ENCODE results near the gene OLFM1.
"Not testable (repeated sequence)": the region's sequence is repeated elsewhere in the genome, so short reads cannot be mapped to it uniquely, and the experiment has no call there.

Gene OLFM1

GRCh38 chr9:135105211-135105745 is 17.8 kb downstream of the OLFM1 start:
- in situ Hi-C loops (cut with MboI; ENCODE audit: low sequenced_read_pairs) = no loop called here

GRCh38 chr9:135105938-135106491 is 18.5 kb downstream of the OLFM1 start:
- in situ Hi-C loops (cut with MboI; ENCODE audit: low sequenced_read_pairs) = no loop called here

- in situ Hi-C loops (cut with MboI; ENCODE audit: low sequenced_read_pairs) = no loop called here
These were observed 19.2 kb downstream of the OLFM1 start for GRCh38 chr9:135106551-135107270.

- in situ Hi-C loops (cut with MboI; ENCODE audit: low sequenced_read_pairs) = no loop called here
These were observed 20.2 kb downstream of the OLFM1 start for GRCh38 chr9:135107581-135108235.

- in situ Hi-C loops (cut with MboI; ENCODE audit: low sequenced_read_pairs) = no loop called here
These were observed 21.5 kb downstream of the OLFM1 start for GRCh38 chr9:135108831-135109510.

GRCh38 chr9:135109650-135110049 is 22.2 kb downstream of the OLFM1 start:
- in situ Hi-C loops (cut with MboI; ENCODE audit: low sequenced_read_pairs) = no loop called here

GRCh38 chr9:135110416-135110815 is 22.9 kb downstream of the OLFM1 start:
- in situ Hi-C loops (cut with MboI; ENCODE audit: low sequenced_read_pairs) = no loop called here

GRCh38 chr9:135111600-135111999 is 24.1 kb downstream of the OLFM1 start:
- in situ Hi-C loops (cut with MboI; ENCODE audit: low sequenced_read_pairs) = not testable (repeated sequence)

GRCh38 chr9:135116371-135116770 is 28.9 kb downstream of the OLFM1 start:
- in situ Hi-C loops (cut with MboI; ENCODE audit: low sequenced_read_pairs) = no loop called here

- in situ Hi-C loops (cut with MboI; ENCODE audit: low sequenced_read_pairs) = no loop called here
These were observed 29.4 kb downstream of the OLFM1 start for GRCh38 chr9:135116881-135117280.

GRCh38 chr9:135117281-135117680 is 29.8 kb downstream of the OLFM1 start:
- in situ Hi-C loops (cut with MboI; ENCODE audit: low sequenced_read_pairs) = no loop called here

- in situ Hi-C loops (cut with MboI; ENCODE audit: low sequenced_read_pairs) = no loop called here
These were observed 32.1 kb downstream of the OLFM1 start for GRCh38 chr9:135119496-135120064.

- in situ Hi-C loops (cut with MboI; ENCODE audit: low sequenced_read_pairs) = no loop called here
These were observed 32.8 kb downstream of the OLFM1 start for GRCh38 chr9:135120249-135120648.

- in situ Hi-C loops (cut with MboI; ENCODE audit: low sequenced_read_pairs) = no loop called here
These were observed 34.8 kb downstream of the OLFM1 start for GRCh38 chr9:135122316-135122715.

GRCh38 chr9:135123126-135123772 is 35.8 kb downstream of the OLFM1 start:
- in situ Hi-C loops (cut with MboI; ENCODE audit: low sequenced_read_pairs) = no loop called here

GRCh38 chr9:135123773-135124134 is 36.3 kb downstream of the OLFM1 start:
- in situ Hi-C loops (cut with MboI; ENCODE audit: low sequenced_read_pairs) = no loop called here

GRCh38 chr9:135126451-135127187 is 39.2 kb downstream of the OLFM1 start:
- in situ Hi-C loops (cut with MboI; ENCODE audit: low sequenced_read_pairs) = no loop called here

- in situ Hi-C loops (cut with MboI; ENCODE audit: low sequenced_read_pairs) = no loop called here
These were observed 40.5 kb downstream of the OLFM1 start for GRCh38 chr9:135127718-135128670.
